SK-N-SH (cell line): ENCODE data around the gene ZNF865. TPM values are rescaled to one million over a fixed set of nuclear protein-coding genes. Genes with fewer than 3 reads are reported as not detected.

ENCODE experiments used
- CTCF ChIA-PET: fragments of 300-600, 350-600 bp; formaldehyde crosslinking; extraction: SDS; loops from one replicate; lab custom pipeline; 2021; lab: Yijun Ruan, JAX
- POLR2A ChIA-PET: fragments of 350-600 bp; sonication (Branson Sonifier 250); formaldehyde crosslinking; extraction: SDS; loops from one replicate; lab custom pipeline; 2020; ENCODE audit warnings: antibody characterized with exemption, inconsistent platforms; lab: Yijun Ruan, JAX
- DNase-seq: peaks from one replicate; pipeline ENCODE4 v3.0.0; 2012
- H2AFZ ChIP-seq: fragments of 200-600 bp; sonication (generic); 2 replicates; pipeline ENCODE4 v1.8.1; 2016; ENCODE audit warnings: antibody characterized with exemption, mild to moderate bottlenecking, low read depth
- H3F3A ChIP-seq: fragments of 200-600 bp; sonication (generic); replicated peaks from 2 replicates; pipeline ENCODE3; 2016; ENCODE audit warnings: antibody characterized with exemption, mild to moderate bottlenecking; ENCODE audit not compliant: insufficient read depth
- H3K27ac ChIP-seq, 2 experiments: fragments of 200-500 bp in 1 of 2; fragments of 200-600 bp in 1 of 2; sonication (Bioruptor generic) in 1 of 2; sonication (generic), shearing (Covaris generic) in 1 of 2; 2 replicates each; pipeline versions ENCODE4 v1.5.1 to v1.6.1; 2014 to 2016; ENCODE audit warnings: low read depth in 2 of 2, inconsistent platforms in 1 of 2, low read length in 1 of 2, mild to moderate bottlenecking in 1 of 2, mixed read lengths in 1 of 2
- H3K27me3 ChIP-seq: fragments of 200-600 bp; sonication (generic), shearing (Covaris generic); 2 replicates; pipeline ENCODE4 v1.6.1; 2016; ENCODE audit warnings: mixed run types; ENCODE audit not compliant: insufficient read depth
- H3K36me3 ChIP-seq, 2 experiments: fragments of 200-500 bp in 1 of 2; fragments of 200-600 bp in 1 of 2; sonication (Bioruptor generic) in 1 of 2; sonication (generic) in 1 of 2; replicated peaks in 1 of 2; 2 replicates each; pipeline versions ENCODE3 to v1.5.1; 2014 to 2016; ENCODE audit warnings: low read length in 1 of 2, mild to moderate bottlenecking in 1 of 2; ENCODE audit not compliant: insufficient read depth in 2 of 2, control insufficient read depth in 1 of 2
- H3K4me1 ChIP-seq, 2 experiments: fragments of 200-500 bp in 1 of 2; fragments of 200-600 bp in 1 of 2; sonication (Bioruptor generic) in 1 of 2; sonication (generic), shearing (Covaris generic) in 1 of 2; 2 replicates each; pipeline versions ENCODE4 v1.5.1 to v1.6.1; 2014 to 2016; ENCODE audit warnings: low read depth in 1 of 2, low read length in 1 of 2, mixed run types in 1 of 2; ENCODE audit not compliant: insufficient read depth in 2 of 2, control insufficient read depth in 1 of 2
- H3K4me2 ChIP-seq: fragments of 200-600 bp; sonication (generic), shearing (Covaris generic); 2 replicates; pipeline ENCODE4 v1.6.1; 2017; ENCODE audit warnings: mixed run types
- H3K4me3 ChIP-seq, 2 experiments: fragments of 200-500 bp in 1 of 2; fragments of 200-600 bp in 1 of 2; sonication (Bioruptor generic) in 1 of 2; sonication (generic), shearing (Covaris generic) in 1 of 2; 2 replicates each; pipeline versions ENCODE4 v1.5.1 to v1.8.1; 2014 to 2016; ENCODE audit warnings: low read depth in 2 of 2, inconsistent platforms in 1 of 2, low read length in 1 of 2, mild to moderate bottlenecking in 1 of 2, mixed read lengths in 1 of 2, moderate library complexity in 1 of 2
- H3K79me2 ChIP-seq: fragments of 200-600 bp; sonication (generic); 2 replicates; pipeline ENCODE4 v1.8.1; 2017; ENCODE audit warnings: mild to moderate bottlenecking; ENCODE audit not compliant: insufficient read depth
- H3K9ac ChIP-seq: fragments of 200-600 bp; sonication (generic); 2 replicates; pipeline ENCODE4 v1.6.1; 2017; ENCODE audit warnings: mixed run types
- H3K9me2 ChIP-seq: fragments of 200-600 bp; sonication (generic); 2 replicates; pipeline ENCODE4 v1.6.1; 2017; ENCODE audit warnings: mixed run types
- H3K9me3 ChIP-seq: fragments of 200-600 bp; sonication (generic); 2 replicates; pipeline ENCODE4 v1.6.1; 2017; ENCODE audit warnings: mixed run types, mild to moderate bottlenecking, moderate library complexity
- H4K20me1 ChIP-seq: fragments of 200-600 bp; sonication (generic); 2 replicates; pipeline ENCODE4 v1.6.1; 2017; ENCODE audit warnings: mild to moderate bottlenecking, mixed run types; ENCODE audit not compliant: insufficient read depth
- CHD2 ChIP-seq: fragments of 150-350 bp; IDR thresholded peaks from 2 replicates; pipeline ENCODE4 v1.6.1; 2018; ENCODE audit warnings: low read length; ENCODE audit not compliant: partially characterized antibody
- ELF1 ChIP-seq: IDR thresholded peaks from 2 replicates; pipeline ENCODE4 v1.4.0; 2012
- EZH2phosphoT487 ChIP-seq: fragments of 200-600 bp; sonication (generic); IDR thresholded peaks from 2 replicates; pipeline ENCODE4 v1.6.1; 2017; ENCODE audit warnings: low read depth, mixed run types, mild to moderate bottlenecking, antibody characterized with exemption, moderate library complexity, borderline replicate concordance
- FOSL2 ChIP-seq: IDR thresholded peaks from 2 replicates; pipeline ENCODE4 v1.4.0; 2012; ENCODE audit warnings: low read depth, mild to moderate bottlenecking, moderate library complexity, borderline replicate concordance
- FOXJ3 ChIP-seq: sonication (generic); formaldehyde crosslinking; IDR thresholded peaks from 2 replicates; pipeline ENCODE4 v1.5.1; 2020; ENCODE audit warnings: mild to moderate bottlenecking, missing genetic modification reagents
- FOXM1 ChIP-seq: IDR thresholded peaks from 2 replicates; pipeline ENCODE4 v1.4.0; 2012; ENCODE audit warnings: low read depth, mild to moderate bottlenecking
- GATA2 ChIP-seq: sonication (generic); formaldehyde crosslinking; IDR thresholded peaks from 2 replicates; pipeline ENCODE4 v1.5.0; 2020; ENCODE audit warnings: mild to moderate bottlenecking, missing genetic modification reagents
- JUND ChIP-seq: IDR thresholded peaks from 2 replicates; pipeline ENCODE4 v1.4.0; 2012
- MEF2A ChIP-seq: IDR thresholded peaks from 2 replicates; pipeline ENCODE4 v1.4.0; 2012; ENCODE audit warnings: low read depth, borderline replicate concordance
- NFIC ChIP-seq: IDR thresholded peaks from 2 replicates; pipeline ENCODE4 v1.4.0; 2012; ENCODE audit warnings: borderline replicate concordance
- NRF1 ChIP-seq: IDR thresholded peaks from 2 replicates; pipeline ENCODE4 v1.6.1; 2012; ENCODE audit warnings: low read depth, mild to moderate bottlenecking, low read length
- RAD21 ChIP-seq: IDR thresholded peaks from 2 replicates; pipeline ENCODE4 v1.6.1; 2012; ENCODE audit warnings: mild to moderate bottlenecking, low read length
- RCOR1 ChIP-seq: fragments of 150-350 bp; IDR thresholded peaks from 2 replicates; pipeline ENCODE4 v1.6.1; 2017; ENCODE audit warnings: antibody characterized with exemption, low read length
- RFX5 ChIP-seq: IDR thresholded peaks from 2 replicates; pipeline ENCODE4 v1.6.1; 2012; ENCODE audit warnings: mild to moderate bottlenecking, improper control_type of control experiment, low read length
- SIN3A ChIP-seq: IDR thresholded peaks from 2 replicates; pipeline ENCODE4 v1.6.1; 2012; ENCODE audit warnings: low read depth, mild to moderate bottlenecking, low read length, moderate library complexity, borderline replicate concordance
- SMC3 ChIP-seq: IDR thresholded peaks from 2 replicates; pipeline ENCODE4 v1.6.1; 2012; ENCODE audit warnings: low read depth, low read length, improper control_type of control experiment
- TCF12 ChIP-seq: IDR thresholded peaks from 2 replicates; pipeline ENCODE4 v1.4.0; 2012
- TEAD4 ChIP-seq: IDR thresholded peaks from 2 replicates; pipeline ENCODE4 v1.4.0; 2012; ENCODE audit warnings: mild to moderate bottlenecking, borderline replicate concordance; ENCODE audit not compliant: insufficient read depth
- YY1 ChIP-seq: IDR thresholded peaks from 2 replicates; pipeline ENCODE4 v1.4.0; 2012; ENCODE audit warnings: low read depth, mild to moderate bottlenecking
- WGBS: methylation state at CpG from one replicate; pipeline ENCODE4 v1.1.6; 2017; ENCODE audit warnings: low lambda C conversion rate; 5-methylcytosine and 5-hydroxymethylcytosine counted together
- polyA plus RNA-seq, 3 experiments: library from polyadenylated mRNA; depleted of rRNA; stranded (reverse); fragments of >200 nt; gene quantifications; 2 replicates each; pipeline ENCODE4 v1.2.3, GENCODE V29; 2012
- TF ChIP-seq, protein P1 (sequence below): IDR thresholded peaks from 2 replicates; pipeline ENCODE4 v1.4.0; 2012; ENCODE audit warnings: low read depth, borderline replicate concordance
- TF ChIP-seq, protein P2 (sequence below): IDR thresholded peaks from 2 replicates; pipeline ENCODE4 v1.4.0; 2012; ENCODE audit warnings: low read depth
- TF ChIP-seq, protein P3 (sequence below): fragments of 150-350 bp; IDR thresholded peaks from 2 replicates; pipeline ENCODE4 v1.6.1; 2017; ENCODE audit warnings: antibody characterized with exemption, low read length, low read depth, borderline replicate concordance
- TF ChIP-seq, protein P4 (sequence below): fragments of 150-350 bp; IDR thresholded peaks from 2 replicates; pipeline ENCODE4 v1.6.1; 2016; ENCODE audit warnings: mild to moderate bottlenecking, low read depth, low read length
- TF ChIP-seq, protein P5 (sequence below): IDR thresholded peaks from 2 replicates; pipeline ENCODE4 v1.4.0; 2012; ENCODE audit warnings: low read depth, borderline replicate concordance
- TF ChIP-seq, protein P6 (sequence below): fragments of 200-600 bp; sonication (generic); IDR thresholded peaks from 2 replicates; pipeline ENCODE4 v1.6.1; 2017; ENCODE audit warnings: antibody characterized with exemption, mild to moderate bottlenecking, moderate library complexity

The ZNF865 gene
- polyA plus RNA-seq, 1 of the 3 experiments (the other 2 are of a cell fraction): 5.0 TPM

DNA sequence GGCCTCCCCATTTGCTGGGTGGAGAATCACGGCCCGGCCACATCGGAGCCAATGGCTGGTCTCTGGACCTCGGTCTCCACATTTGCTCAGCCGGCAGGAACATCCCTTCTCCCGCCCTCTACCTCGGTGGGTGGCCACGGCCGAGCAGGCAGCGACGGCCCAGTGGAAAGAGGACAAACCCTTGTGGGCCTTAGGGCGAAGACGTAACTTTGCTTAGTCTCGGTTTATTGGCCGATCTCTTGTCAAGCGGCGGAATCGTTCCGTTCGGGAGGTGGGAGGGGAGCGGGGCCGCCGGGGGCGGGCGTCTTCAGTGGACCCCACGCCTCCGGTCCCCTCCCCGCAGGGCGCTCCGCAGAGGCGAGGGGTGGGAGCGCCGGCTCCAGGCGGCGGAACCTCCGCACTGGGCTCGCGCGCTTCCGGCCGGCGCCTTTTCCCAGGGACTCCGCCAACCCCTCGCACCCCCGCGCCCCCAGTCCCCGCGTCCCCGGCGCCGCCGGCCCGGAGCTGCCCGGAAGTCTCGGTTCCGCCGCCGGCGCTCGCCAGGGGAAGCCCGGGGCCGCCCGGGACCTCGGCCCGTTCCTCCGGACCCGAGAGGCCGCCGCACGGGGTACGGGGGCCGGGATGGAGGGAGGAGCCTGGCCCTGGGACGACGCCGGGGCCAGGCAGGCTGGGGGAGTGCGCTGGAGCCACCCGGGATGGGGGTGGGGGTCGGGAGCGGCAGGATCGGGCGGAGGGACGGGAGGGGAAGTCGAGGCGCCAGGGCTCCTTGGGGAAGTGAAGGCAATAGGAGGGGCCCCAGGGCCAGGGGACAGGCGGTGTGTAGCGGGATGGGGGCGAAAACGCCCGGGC lies 35.4 kb downstream of the ZNF865 start, which contains the start of gene ZNF580:
TSS of gene ZNF580 (plus strand) at position 426 of the 849 bp plus-strand sequence. CDS start 1,507 bp downstream, outside the sequence.
- Histone ChIP-seq H3F3A (peaks cover 29% of the 10 kb centered on the region), H3K9me2 (no peaks in the 10 kb centered on the region), H4K20me1 (no peaks in the 10 kb centered on the region), H3K9ac (peak within 1 kb of the TSS; percentile 86), H3K4me1 (peaks cover 15 to 47% of the 10 kb centered on the region in 2 experiments; a peak in 1 of 4 replicates), H3K27ac (peak within 1 kb of the TSS; percentile 85 to 88), H3K27me3 (no peaks in the 10 kb centered on the region), H3K36me3 (peaks cover 10 to 13% of the 10 kb centered on the region in 2 experiments), H3K79me2 (peaks cover 95% of the 10 kb centered on the region), H3K4me2 (peak within 1 kb of the TSS; percentile 95), H2AFZ (peak within 1 kb of the TSS; percentile 49; the same call in 1 of the 2 replicates), H3K4me3 (peak within 1 kb of the TSS; percentile 53 to 81), H3K9me3 (no peaks in the 10 kb centered on the region)
- POLR2A ChIA-PET: interaction anchor here (0.9 to 1.0 kb wide), 2 partner anchors 41 to 153 kb away, joined by 4 read pairs; partner anchors contain the start of gene ZNF524
- CTCF ChIA-PET: interaction anchor here (1.0 to 5.0 kb wide), 7 partner anchors 8 to 54 kb away, joined by 3 to 28 read pairs (median 8); no protein-coding TSS in a partner anchor
- 4% methylated on average over 31 of the region's 89 CpGs for WGBS
- DNase-seq: peak; percentile 90
- no peak for TF ChIP-seq MEF2A
- TF ChIP-seq, protein P1, sequence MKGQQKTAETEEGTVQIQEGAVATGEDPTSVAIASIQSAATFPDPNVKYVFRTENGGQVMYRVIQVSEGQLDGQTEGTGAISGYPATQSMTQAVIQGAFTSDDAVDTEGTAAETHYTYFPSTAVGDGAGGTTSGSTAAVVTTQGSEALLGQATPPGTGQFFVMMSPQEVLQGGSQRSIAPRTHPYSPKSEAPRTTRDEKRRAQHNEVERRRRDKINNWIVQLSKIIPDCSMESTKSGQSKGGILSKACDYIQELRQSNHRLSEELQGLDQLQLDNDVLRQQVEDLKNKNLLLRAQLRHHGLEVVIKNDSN: no peak
- peak; percentile 35 for TF ChIP-seq CHD2
- TF ChIP-seq TCF12: no peak
- 0 out of 2 replicates have a peak, but pooled peaks have one; percentile 12 for TF ChIP-seq ELF1
- no peak for TF ChIP-seq NRF1
- TF ChIP-seq, protein P2, sequence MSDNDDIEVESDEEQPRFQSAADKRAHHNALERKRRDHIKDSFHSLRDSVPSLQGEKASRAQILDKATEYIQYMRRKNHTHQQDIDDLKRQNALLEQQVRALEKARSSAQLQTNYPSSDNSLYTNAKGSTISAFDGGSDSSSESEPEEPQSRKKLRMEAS: 0 out of 2 replicates have a peak, but pooled peaks have one; percentile 47
- TF ChIP-seq EZH2phosphoT487: no peak
- no peak for TF ChIP-seq RCOR1
- TF ChIP-seq SIN3A: peak; percentile 72; the same call in 1 of the 2 replicates
- no peak for TF ChIP-seq JUND
- TF ChIP-seq, protein P3, sequence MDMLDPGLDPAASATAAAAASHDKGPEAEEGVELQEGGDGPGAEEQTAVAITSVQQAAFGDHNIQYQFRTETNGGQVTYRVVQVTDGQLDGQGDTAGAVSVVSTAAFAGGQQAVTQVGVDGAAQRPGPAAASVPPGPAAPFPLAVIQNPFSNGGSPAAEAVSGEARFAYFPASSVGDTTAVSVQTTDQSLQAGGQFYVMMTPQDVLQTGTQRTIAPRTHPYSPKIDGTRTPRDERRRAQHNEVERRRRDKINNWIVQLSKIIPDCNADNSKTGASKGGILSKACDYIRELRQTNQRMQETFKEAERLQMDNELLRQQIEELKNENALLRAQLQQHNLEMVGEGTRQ: no peak
- TF ChIP-seq, protein P4, sequence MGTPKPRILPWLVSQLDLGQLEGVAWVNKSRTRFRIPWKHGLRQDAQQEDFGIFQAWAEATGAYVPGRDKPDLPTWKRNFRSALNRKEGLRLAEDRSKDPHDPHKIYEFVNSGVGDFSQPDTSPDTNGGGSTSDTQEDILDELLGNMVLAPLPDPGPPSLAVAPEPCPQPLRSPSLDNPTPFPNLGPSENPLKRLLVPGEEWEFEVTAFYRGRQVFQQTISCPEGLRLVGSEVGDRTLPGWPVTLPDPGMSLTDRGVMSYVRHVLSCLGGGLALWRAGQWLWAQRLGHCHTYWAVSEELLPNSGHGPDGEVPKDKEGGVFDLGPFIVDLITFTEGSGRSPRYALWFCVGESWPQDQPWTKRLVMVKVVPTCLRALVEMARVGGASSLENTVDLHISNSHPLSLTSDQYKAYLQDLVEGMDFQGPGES: no peak
- 0 out of 2 replicates have a peak, but pooled peaks have one; percentile 14 for TF ChIP-seq RFX5
- TF ChIP-seq RAD21: no peak
- no peak for TF ChIP-seq SMC3
- TF ChIP-seq, protein P5, sequence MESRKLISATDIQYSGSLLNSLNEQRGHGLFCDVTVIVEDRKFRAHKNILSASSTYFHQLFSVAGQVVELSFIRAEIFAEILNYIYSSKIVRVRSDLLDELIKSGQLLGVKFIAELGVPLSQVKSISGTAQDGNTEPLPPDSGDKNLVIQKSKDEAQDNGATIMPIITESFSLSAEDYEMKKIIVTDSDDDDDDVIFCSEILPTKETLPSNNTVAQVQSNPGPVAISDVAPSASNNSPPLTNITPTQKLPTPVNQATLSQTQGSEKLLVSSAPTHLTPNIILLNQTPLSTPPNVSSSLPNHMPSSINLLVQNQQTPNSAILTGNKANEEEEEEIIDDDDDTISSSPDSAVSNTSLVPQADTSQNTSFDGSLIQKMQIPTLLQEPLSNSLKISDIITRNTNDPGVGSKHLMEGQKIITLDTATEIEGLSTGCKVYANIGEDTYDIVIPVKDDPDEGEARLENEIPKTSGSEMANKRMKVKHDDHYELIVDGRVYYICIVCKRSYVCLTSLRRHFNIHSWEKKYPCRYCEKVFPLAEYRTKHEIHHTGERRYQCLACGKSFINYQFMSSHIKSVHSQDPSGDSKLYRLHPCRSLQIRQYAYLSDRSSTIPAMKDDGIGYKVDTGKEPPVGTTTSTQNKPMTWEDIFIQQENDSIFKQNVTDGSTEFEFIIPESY: no peak
- TF ChIP-seq FOXJ3: no peak
- no peak for TF ChIP-seq FOSL2
- no peak for TF ChIP-seq NFIC
- TF ChIP-seq FOXM1: no peak
- no peak for TF ChIP-seq GATA2 (CRISPR knock-in tag)
- TF ChIP-seq, protein P6, sequence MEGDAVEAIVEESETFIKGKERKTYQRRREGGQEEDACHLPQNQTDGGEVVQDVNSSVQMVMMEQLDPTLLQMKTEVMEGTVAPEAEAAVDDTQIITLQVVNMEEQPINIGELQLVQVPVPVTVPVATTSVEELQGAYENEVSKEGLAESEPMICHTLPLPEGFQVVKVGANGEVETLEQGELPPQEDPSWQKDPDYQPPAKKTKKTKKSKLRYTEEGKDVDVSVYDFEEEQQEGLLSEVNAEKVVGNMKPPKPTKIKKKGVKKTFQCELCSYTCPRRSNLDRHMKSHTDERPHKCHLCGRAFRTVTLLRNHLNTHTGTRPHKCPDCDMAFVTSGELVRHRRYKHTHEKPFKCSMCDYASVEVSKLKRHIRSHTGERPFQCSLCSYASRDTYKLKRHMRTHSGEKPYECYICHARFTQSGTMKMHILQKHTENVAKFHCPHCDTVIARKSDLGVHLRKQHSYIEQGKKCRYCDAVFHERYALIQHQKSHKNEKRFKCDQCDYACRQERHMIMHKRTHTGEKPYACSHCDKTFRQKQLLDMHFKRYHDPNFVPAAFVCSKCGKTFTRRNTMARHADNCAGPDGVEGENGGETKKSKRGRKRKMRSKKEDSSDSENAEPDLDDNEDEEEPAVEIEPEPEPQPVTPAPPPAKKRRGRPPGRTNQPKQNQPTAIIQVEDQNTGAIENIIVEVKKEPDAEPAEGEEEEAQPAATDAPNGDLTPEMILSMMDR: no peak
- no peak for TF ChIP-seq TEAD4
- peak; percentile 51; the same call in 1 of the 2 replicates for TF ChIP-seq YY1
